H9 (cell line): ENCODE data around the gene CWC27. TPM values are rescaled to one million over a fixed set of nuclear protein-coding genes. Genes with fewer than 3 reads are reported as not detected.

ENCODE experiments used
- DNase-seq: peaks from one replicate; pipeline ENCODE4 v3.0.0-alpha.2; 2017
- H2AFZ ChIP-seq: one replicate; pipeline ENCODE4 v1.6.1; 2013; ENCODE audit warnings: mild to moderate bottlenecking, low read length, control low read depth, moderate library complexity
- H2AK5ac ChIP-seq: 2 replicates; pipeline ENCODE4 v1.6.1; 2013; ENCODE audit warnings: low read length, control low read depth, mixed read lengths; ENCODE audit not compliant: insufficient read length
- H2BK120ac ChIP-seq: one replicate; pipeline ENCODE4 v1.6.1; 2013; ENCODE audit warnings: low read depth, mild to moderate bottlenecking, low read length, control low read depth, inconsistent platforms; ENCODE audit not compliant: poor library complexity, severe bottlenecking
- H2BK12ac ChIP-seq: 2 replicates; pipeline ENCODE4 v1.6.1; 2013; ENCODE audit warnings: low read length, control low read depth, mixed read lengths, low read depth; ENCODE audit not compliant: insufficient read length
- H2BK15ac ChIP-seq: 2 replicates; pipeline ENCODE4 v1.6.1; 2013; ENCODE audit warnings: low read depth, low read length, control low read depth
- H2BK20ac ChIP-seq: one replicate; pipeline ENCODE4 v1.6.1; 2013; ENCODE audit warnings: low read depth, mild to moderate bottlenecking, low read length, control low read depth, inconsistent platforms; ENCODE audit not compliant: poor library complexity, severe bottlenecking
- H2BK5ac ChIP-seq: 2 replicates; pipeline ENCODE4 v1.6.1; 2013; ENCODE audit warnings: low read length, control low read depth, mixed read lengths; ENCODE audit not compliant: insufficient read length
- H3K14ac ChIP-seq: 2 replicates; pipeline ENCODE4 v1.6.1; 2013; ENCODE audit warnings: low read length, control low read depth; ENCODE audit not compliant: insufficient read depth
- H3K18ac ChIP-seq: 2 replicates; pipeline ENCODE4 v1.6.1; 2013; ENCODE audit warnings: low read depth, mild to moderate bottlenecking, mixed read lengths, low read length, control low read depth; ENCODE audit not compliant: insufficient read length
- H3K23ac ChIP-seq: 2 replicates; pipeline ENCODE4 v1.6.1; 2013; ENCODE audit warnings: low read length, control low read depth, mixed read lengths, low read depth; ENCODE audit not compliant: insufficient read length
- H3K23me2 ChIP-seq: 2 replicates; pipeline ENCODE4 v1.6.1; 2013; ENCODE audit warnings: low read depth, mild to moderate bottlenecking, mixed read lengths, low read length, control low read depth; ENCODE audit not compliant: insufficient read length, poor library complexity, severe bottlenecking
- H3K27ac ChIP-seq: 2 replicates; pipeline ENCODE4 v1.5.1; 2013; ENCODE audit warnings: low read length, control low read depth, mixed read lengths, low read depth; ENCODE audit not compliant: insufficient read length
- H3K27me3 ChIP-seq: 2 replicates; pipeline ENCODE4 v1.6.1; 2013; ENCODE audit warnings: low read length, control low read depth, inconsistent platforms; ENCODE audit not compliant: insufficient read depth
- H3K4ac ChIP-seq: 2 replicates; pipeline ENCODE4 v1.6.1; 2013; ENCODE audit warnings: low read depth, mild to moderate bottlenecking, control low read depth, inconsistent platforms, low read length, moderate library complexity
- H3K4me1 ChIP-seq: 2 replicates; pipeline ENCODE4 v1.6.1; 2013; ENCODE audit warnings: low read length, control low read depth, inconsistent platforms; ENCODE audit not compliant: insufficient read depth
- H3K4me2 ChIP-seq: 2 replicates; pipeline ENCODE4 v1.6.1; 2013; ENCODE audit warnings: low read length, control low read depth, mixed read lengths; ENCODE audit not compliant: insufficient read length, insufficient read depth
- H3K56ac ChIP-seq: 2 replicates; pipeline ENCODE4 v1.6.1; 2013; ENCODE audit warnings: low read depth, mild to moderate bottlenecking, mixed read lengths, low read length, control low read depth; ENCODE audit not compliant: insufficient read length
- H3K79me1 ChIP-seq: 2 replicates; pipeline ENCODE4 v1.6.1; 2013; ENCODE audit warnings: low read depth, mild to moderate bottlenecking, moderate library complexity, low read length, control low read depth, inconsistent platforms; ENCODE audit not compliant: insufficient read depth, poor library complexity, severe bottlenecking
- H3K79me2 ChIP-seq: 2 replicates; pipeline ENCODE4 v1.6.1; 2013; ENCODE audit warnings: low read length, control low read depth, inconsistent platforms; ENCODE audit not compliant: insufficient read depth
- H3K9ac ChIP-seq: 2 replicates; pipeline ENCODE4 v1.6.1; 2013; ENCODE audit warnings: low read length, control low read depth, mixed read lengths; ENCODE audit not compliant: insufficient read length; ENCODE audit errors: extremely low read depth
- H3K9me3 ChIP-seq: one replicate; pipeline ENCODE4 v1.6.1; 2013; ENCODE audit warnings: low read depth, low read length, inconsistent platforms; ENCODE audit not compliant: control insufficient read depth
- H3T11ph ChIP-seq: one replicate; pipeline ENCODE4 v1.6.1; 2013; ENCODE audit warnings: mild to moderate bottlenecking, low read length, control low read depth, inconsistent platforms
- H4K20me1 ChIP-seq: one replicate; pipeline ENCODE4 v1.6.1; 2013; ENCODE audit not compliant: control insufficient read depth, insufficient read length, insufficient read depth
- H4K5ac ChIP-seq: 2 replicates; pipeline ENCODE4 v1.6.1; 2013; ENCODE audit warnings: low read depth, mild to moderate bottlenecking, mixed read lengths, low read length, control low read depth; ENCODE audit not compliant: insufficient read length
- H4K8ac ChIP-seq: replicated peaks from 2 replicates; pipeline ENCODE4 v1.6.1; 2013; ENCODE audit warnings: low read length, control low read depth, mixed read lengths, low read depth; ENCODE audit not compliant: insufficient read length
- H4K91ac ChIP-seq: 2 replicates; pipeline ENCODE4 v1.6.1; 2013; ENCODE audit warnings: low read depth, mild to moderate bottlenecking, moderate library complexity, mixed read lengths, low read length, control low read depth; ENCODE audit not compliant: insufficient read length
- H3K27ac Mint-ChIP-seq, 3 experiments: 2 replicates in 2 of 3; 3 replicates in 1 of 3; pipeline ENCODE4 v1.8.0; 2020 to 2021; ENCODE audit warnings: mixed read lengths in 3 of 3, mild to moderate bottlenecking in 1 of 3, moderate library complexity in 1 of 3
- H3K27me3 Mint-ChIP-seq: 2 replicates; pipeline ENCODE4 v1.8.0; 2021; ENCODE audit warnings: low read depth, mild to moderate bottlenecking, moderate library complexity, mixed read lengths
- H3K36me3 Mint-ChIP-seq, 3 experiments: 2 replicates in 2 of 3; 3 replicates in 1 of 3; pipeline ENCODE4 v1.8.0; 2020 to 2021; ENCODE audit warnings: low read depth in 3 of 3, mixed read lengths in 3 of 3; ENCODE audit not compliant: insufficient read depth in 1 of 3
- H3K4me1 Mint-ChIP-seq, 2 experiments: 2 replicates each; pipeline ENCODE4 v1.8.0; 2020; ENCODE audit warnings: mixed read lengths in 2 of 2
- H3K4me3 Mint-ChIP-seq, 2 experiments: 2 replicates in 1 of 2; 3 replicates in 1 of 2; pipeline ENCODE4 v1.8.0; 2020 to 2021; ENCODE audit warnings: mild to moderate bottlenecking in 2 of 2, mixed read lengths in 2 of 2, moderate library complexity in 1 of 2
- H3K9me3 Mint-ChIP-seq, 2 experiments: 2 replicates in 1 of 2; 3 replicates in 1 of 2; pipeline ENCODE4 v1.8.0; 2020; ENCODE audit warnings: mild to moderate bottlenecking in 2 of 2, mixed read lengths in 2 of 2, moderate library complexity in 1 of 2
- WGBS: extraction: QIAGEN DNeasy Blood & Tissue Kit; methylation state at CpG from one replicate; pipeline ENCODE4 v1.1.7; 2013; ENCODE audit warnings: missing lambda C conversion rate, low lambda C conversion rate, mixed read lengths; ENCODE audit not compliant: insufficient read length; ENCODE audit errors: extremely low coverage; 5-methylcytosine and 5-hydroxymethylcytosine counted together
- total RNA-seq: library from RNA; stranded (reverse); gene quantifications from 2 replicates; pipeline ENCODE4 v1.2.1, GENCODE V29; 2021
- TF ChIP-seq, protein P1 (sequence below): fragments of 200-600 bp; sonication (generic); conservative IDR thresholded peaks from 3 replicates; pipeline ENCODE4 v1.8.0; 2021; ENCODE audit warnings: antibody characterized with exemption, mild to moderate bottlenecking

Gene CWC27
- total RNA-seq, 1 experiment from 2014 or later, result 41.9 TPM

DNA sequence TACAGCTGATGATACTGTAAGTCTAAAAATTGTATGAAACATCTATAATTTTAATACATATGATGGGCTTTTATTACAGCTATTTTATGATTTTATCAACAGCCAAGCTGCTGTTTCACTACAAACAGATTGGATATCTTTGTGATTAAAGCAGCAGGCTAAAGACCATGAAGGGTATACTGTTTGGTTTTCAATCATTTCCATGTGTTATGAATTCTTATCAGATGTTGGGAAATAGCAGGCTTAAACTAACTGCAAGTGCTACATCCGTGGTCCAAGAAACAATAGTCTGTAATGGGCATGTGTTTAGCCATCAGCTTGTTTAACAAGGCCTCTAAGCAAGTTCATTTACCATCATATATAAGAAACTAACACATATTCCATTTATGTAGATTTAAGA lies 107.5 kb downstream of the CWC27 start:
- Histone ChIP-seq H2BK20ac (no peak overlapping the region), H3K79me1 (no peaks in the 10 kb centered on the region), H3K23me2 (no peaks in the 10 kb centered on the region), H3K4me2 (no peak overlapping the region), H2AK5ac (no peak overlapping the region), H4K91ac (no peak overlapping the region), H3K79me2 (no peaks in the 10 kb centered on the region), H3K9me3 (no peaks in the 10 kb centered on the region), H3K27ac (no peak overlapping the region), H3K27me3 (no peaks in the 10 kb centered on the region), H2BK15ac (no peak overlapping the region), H2BK120ac (no peak overlapping the region), H4K5ac (no peak overlapping the region), H2AFZ (no peak overlapping the region), H3K14ac (no peak overlapping the region), H3K23ac (no peak overlapping the region), H3T11ph (no peak overlapping the region), H3K4me1 (no peaks in the 10 kb centered on the region), H2BK5ac (no peak overlapping the region), H3K56ac (no peak overlapping the region), H4K20me1 (no peaks in the 10 kb centered on the region), H3K9ac (no peak overlapping the region), H3K18ac (no peak overlapping the region), H2BK12ac (no peak overlapping the region), H4K8ac (no peak overlapping the region), H3K4ac (no peak overlapping the region)
- Mint-ChIP-seq H3K27me3 (no peaks in the 10 kb centered on the region), H3K4me1 (no peaks in the 10 kb centered on the region), H3K27ac (no peak overlapping the region), H3K4me3 (no peak overlapping the region), H3K36me3 (no peaks in the 10 kb centered on the region), H3K9me3 (no peaks in the 10 kb centered on the region)
- WGBS, result no CpG with 5 or more reads among the region's 1 CpG
- no peak for DNase-seq
- TF ChIP-seq, protein P1, sequence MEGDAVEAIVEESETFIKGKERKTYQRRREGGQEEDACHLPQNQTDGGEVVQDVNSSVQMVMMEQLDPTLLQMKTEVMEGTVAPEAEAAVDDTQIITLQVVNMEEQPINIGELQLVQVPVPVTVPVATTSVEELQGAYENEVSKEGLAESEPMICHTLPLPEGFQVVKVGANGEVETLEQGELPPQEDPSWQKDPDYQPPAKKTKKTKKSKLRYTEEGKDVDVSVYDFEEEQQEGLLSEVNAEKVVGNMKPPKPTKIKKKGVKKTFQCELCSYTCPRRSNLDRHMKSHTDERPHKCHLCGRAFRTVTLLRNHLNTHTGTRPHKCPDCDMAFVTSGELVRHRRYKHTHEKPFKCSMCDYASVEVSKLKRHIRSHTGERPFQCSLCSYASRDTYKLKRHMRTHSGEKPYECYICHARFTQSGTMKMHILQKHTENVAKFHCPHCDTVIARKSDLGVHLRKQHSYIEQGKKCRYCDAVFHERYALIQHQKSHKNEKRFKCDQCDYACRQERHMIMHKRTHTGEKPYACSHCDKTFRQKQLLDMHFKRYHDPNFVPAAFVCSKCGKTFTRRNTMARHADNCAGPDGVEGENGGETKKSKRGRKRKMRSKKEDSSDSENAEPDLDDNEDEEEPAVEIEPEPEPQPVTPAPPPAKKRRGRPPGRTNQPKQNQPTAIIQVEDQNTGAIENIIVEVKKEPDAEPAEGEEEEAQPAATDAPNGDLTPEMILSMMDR, result no peak
